ENCODE data around the gene GIN1. TPM values are rescaled to one million over a fixed set of nuclear protein-coding genes. Genes with fewer than 3 reads are reported as not detected.

Gene GIN1
- total RNA-seq, 2 donors from 2014 or later = 5.0 to 8.9 TPM

GRCh38 chr5:103108086-103108485 lies 11.9 kb downstream of the GIN1 start:
- Histone ChIP-seq H3K4me1 (peaks cover 0 to 4% of the 10 kb centered on the region in 2 donors), H3K27me3 (no peaks in the 10 kb centered on the region), H3K36me3 (peaks cover 7% of the 10 kb centered on the region), H3K27ac (no peak overlapping the region), H3K9me3 (no peaks in the 10 kb centered on the region), H3K4me3 (no peak overlapping the region)
- no peak for TF ChIP-seq CTCF (IDR thresholded peaks at IDR 0.05)
- no peak for DNase-seq (ENCODE audit: low spot score)

- Histone ChIP-seq H3K4me1 (no peaks in the 10 kb centered on the region), H3K36me3 (peaks cover 20% of the 10 kb centered on the region), H3K27ac (no peak overlapping the region), H3K9me3 (no peaks in the 10 kb centered on the region), H3K27me3 (no peaks in the 10 kb centered on the region), H3K4me3 (no peak overlapping the region)
- DNase-seq (ENCODE audit: low spot score) = no peak
- TF ChIP-seq CTCF (IDR thresholded peaks at IDR 0.05) = no peak
Observed at GRCh38 chr5:103102234-103102633, 17.7 kb downstream of the GIN1 start.

- Histone ChIP-seq H3K27me3 (no peaks in the 10 kb centered on the region), H3K4me1 (no peaks in the 10 kb centered on the region), H3K27ac (no peak overlapping the region), H3K36me3 (peaks cover 20% of the 10 kb centered on the region), H3K9me3 (no peaks in the 10 kb centered on the region), H3K4me3 (no peak overlapping the region)
- no peak for TF ChIP-seq CTCF (IDR thresholded peaks at IDR 0.05)
- no peak for DNase-seq (ENCODE audit: low spot score)
Observed at GRCh38 chr5:103101079-103101750, 18.7 kb downstream of the GIN1 start.

GRCh38 chr5:103098993-103099392 lies 20.9 kb downstream of the GIN1 start:
- DNase-seq (ENCODE audit: low spot score) = no peak
- no peak overlapping the region for H3K27ac ChIP-seq
- H3K9me3 ChIP-seq = no peaks in the 10 kb centered on the region
- H3K4me1 ChIP-seq = peaks cover 0 to 9% of the 10 kb centered on the region in 2 donors
- no peak for TF ChIP-seq CTCF (IDR thresholded peaks at IDR 0.05)
- H3K36me3 ChIP-seq = peaks cover 25% of the 10 kb centered on the region
- H3K27me3 ChIP-seq = no peaks in the 10 kb centered on the region
- no peak overlapping the region for H3K4me3 ChIP-seq

- Histone ChIP-seq H3K36me3 (peaks cover 6% of the 10 kb centered on the region), H3K4me1 (peaks cover 0 to 11% of the 10 kb centered on the region in 2 donors), H3K4me3 (no peak overlapping the region), H3K9me3 (no peaks in the 10 kb centered on the region), H3K27ac (peak overlapping the region; percentile 23 to 64), H3K27me3 (no peaks in the 10 kb centered on the region)
- no peak for DNase-seq (ENCODE audit: low spot score)
- TF ChIP-seq CTCF (IDR thresholded peaks at IDR 0.05) = no peak
Observed at GRCh38 chr5:103094737-103095136, 25.2 kb downstream of the GIN1 start.

GRCh38 chr5:103093727-103094126 lies 26.2 kb downstream of the GIN1 start:
- no peak for TF ChIP-seq CTCF (IDR thresholded peaks at IDR 0.05)
- Histone ChIP-seq H3K27me3 (no peaks in the 10 kb centered on the region), H3K4me3 (no peak overlapping the region)

More at GRCh38 chr5:103093727-103094126, 26.2 kb downstream of the GIN1 start:
- H3K9me3 ChIP-seq = no peaks in the 10 kb centered on the region
- H3K27ac ChIP-seq = peak overlapping the region; percentile 23 to 64
- H3K4me1 ChIP-seq = peaks cover 0 to 11% of the 10 kb centered on the region in 2 donors
- H3K36me3 ChIP-seq = peaks cover 6% of the 10 kb centered on the region
- no peak for DNase-seq (ENCODE audit: low spot score)
